GM21619 (cell line): Measurements from ENCODE around the gene SRMS.

Experiments
- ATAC-seq: cut with Tn5 transposase; IDR thresholded peaks from one replicate; pipeline ENCODE4 v1.9.1; 2021; ENCODE audit not compliant: unreplicated experiment

Gene SRMS

GRCh38 chr20:63492518-63492917 lies 55.0 kb downstream of the SRMS start:
- ATAC-seq, result no peak

GRCh38 chr20:63491635-63492230 lies 55.8 kb downstream of the SRMS start:
- ATAC-seq, result no peak

GRCh38 chr20:63491078-63491477 lies 56.5 kb downstream of the SRMS start:
- ATAC-seq, result no peak
